GM21717 (cell line): Measurements from ENCODE around the gene SAMD3.
"Not testable (repeated sequence)": the region's sequence is repeated elsewhere in the genome, so short reads cannot be mapped to it uniquely, and the experiment has no call there.

Source experiments
- ATAC-seq: cut with Tn5 transposase; IDR thresholded peaks from one replicate; pipeline ENCODE4 v1.9.1; 2021; ENCODE audit warnings: mild to moderate bottlenecking, moderate library complexity; ENCODE audit not compliant: unreplicated experiment

The SAMD3 gene

DNA sequence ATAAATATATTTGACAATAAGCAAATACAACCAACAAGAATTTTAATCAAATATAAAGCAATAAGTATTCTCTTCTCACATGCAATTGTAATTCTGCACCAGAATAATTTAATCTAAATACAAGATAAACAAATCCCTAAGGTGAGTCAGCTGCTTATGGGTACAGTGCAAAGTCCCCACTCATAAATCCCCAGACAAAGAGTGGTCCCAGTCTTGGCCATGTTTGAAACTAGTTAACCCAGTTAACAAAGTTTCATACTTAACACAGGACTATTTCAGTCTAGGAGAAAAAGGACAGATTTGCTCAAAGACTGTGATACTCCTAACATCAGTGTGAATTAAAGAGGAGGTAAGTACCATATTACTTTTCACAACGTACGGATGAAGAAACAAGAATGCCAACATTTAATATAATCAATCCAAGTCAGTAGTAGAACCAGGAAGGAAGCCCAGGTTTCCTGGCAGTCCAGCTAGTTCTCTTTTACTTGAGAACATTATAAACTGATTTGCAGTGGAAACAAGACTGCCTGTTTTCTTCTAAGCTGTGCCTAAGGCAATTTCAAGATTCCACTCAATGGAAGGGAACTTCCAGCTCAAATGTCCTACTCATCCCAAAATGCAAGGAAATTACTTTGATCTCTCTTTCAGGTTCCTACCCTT is 10.4 kb downstream of the SAMD3 start:
- ATAC-seq = no peak

GRCh38 chr6:130211691-130212090 is 11.1 kb downstream of the SAMD3 start:
- no peak for ATAC-seq

DNA sequence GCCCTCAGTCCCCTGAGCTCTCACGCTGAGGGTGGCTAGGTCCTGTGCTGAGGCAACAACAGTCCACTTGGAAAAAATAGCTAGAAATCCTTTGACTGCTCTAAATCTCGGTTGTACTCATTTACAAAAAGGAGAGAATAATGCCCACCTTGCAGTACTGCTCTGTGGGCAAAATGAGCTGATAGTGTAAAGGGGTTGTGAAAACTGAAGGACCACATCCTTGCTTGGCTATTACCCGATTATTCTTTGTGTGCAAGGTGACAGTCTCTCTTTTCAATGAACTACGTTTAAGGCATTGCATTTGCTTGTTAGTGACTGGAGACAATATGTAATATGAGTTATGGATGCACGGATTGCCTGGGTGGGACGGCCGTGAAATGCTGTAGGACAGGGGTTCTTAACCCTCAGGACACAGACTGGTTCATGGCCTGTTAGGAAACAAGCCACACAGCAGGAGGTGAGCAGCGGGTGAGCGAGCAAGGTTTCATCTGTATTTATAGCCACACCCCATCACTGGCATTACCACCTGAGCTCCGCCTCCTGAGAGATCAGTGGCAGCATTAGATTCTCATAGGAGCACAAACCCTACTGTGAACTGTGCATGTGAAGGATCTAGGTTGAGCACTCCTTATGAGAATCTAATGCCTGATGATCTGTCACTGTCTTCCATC is 14.6 kb downstream of the SAMD3 start:
- ATAC-seq = no peak

GRCh38 chr6:130206479-130206878 is 16.3 kb downstream of the SAMD3 start:
- ATAC-seq = no peak

DNA sequence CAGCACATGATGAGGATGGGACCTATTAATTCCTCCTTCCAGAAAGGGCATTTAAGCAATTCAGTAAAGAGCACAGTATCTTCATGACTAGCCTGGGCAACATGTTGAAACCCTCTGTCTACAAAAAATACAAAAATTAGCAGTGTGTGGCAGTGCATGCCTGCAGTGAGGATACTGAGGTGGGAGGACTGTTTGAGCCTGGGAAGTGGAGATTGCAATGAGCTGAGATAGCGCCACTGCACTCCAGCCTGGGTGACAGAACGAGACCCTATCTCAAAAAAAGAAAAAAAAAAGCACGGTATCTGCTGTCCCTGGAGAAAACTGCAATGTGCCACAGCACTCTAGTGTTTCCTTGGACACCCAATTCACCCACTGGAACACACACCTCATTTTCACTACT is 18.4 kb downstream of the SAMD3 start:
- ATAC-seq = no peak

DNA sequence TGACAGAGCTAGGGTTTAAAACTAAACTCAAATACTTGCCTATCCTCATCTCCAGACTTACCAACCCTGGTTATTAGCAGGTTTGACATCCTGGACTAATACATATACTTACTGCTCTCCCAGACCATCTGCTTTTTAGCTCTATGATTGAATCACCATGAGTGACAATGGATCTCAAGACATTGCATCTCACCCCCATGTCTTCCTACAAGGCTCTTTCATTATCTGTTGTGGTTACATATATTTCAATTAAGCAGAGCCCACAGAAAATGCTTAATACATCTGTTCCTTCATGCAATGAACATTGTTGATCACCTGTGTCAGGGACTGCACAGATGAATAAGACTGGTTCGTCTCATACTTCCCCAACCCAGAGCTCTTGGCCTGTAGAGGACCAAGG is 19.4 kb downstream of the SAMD3 start:
- no peak for ATAC-seq

- peak; percentile 90 for ATAC-seq
Measured at GRCh38 chr6:130202782-130203181, 20.0 kb downstream of the SAMD3 start.

- ATAC-seq = no peak
Measured at GRCh38 chr6:130200020-130200419, 22.7 kb downstream of the SAMD3 start.

GRCh38 chr6:130198483-130199035 is 24.2 kb downstream of the SAMD3 start:
- no peak for ATAC-seq

DNA sequence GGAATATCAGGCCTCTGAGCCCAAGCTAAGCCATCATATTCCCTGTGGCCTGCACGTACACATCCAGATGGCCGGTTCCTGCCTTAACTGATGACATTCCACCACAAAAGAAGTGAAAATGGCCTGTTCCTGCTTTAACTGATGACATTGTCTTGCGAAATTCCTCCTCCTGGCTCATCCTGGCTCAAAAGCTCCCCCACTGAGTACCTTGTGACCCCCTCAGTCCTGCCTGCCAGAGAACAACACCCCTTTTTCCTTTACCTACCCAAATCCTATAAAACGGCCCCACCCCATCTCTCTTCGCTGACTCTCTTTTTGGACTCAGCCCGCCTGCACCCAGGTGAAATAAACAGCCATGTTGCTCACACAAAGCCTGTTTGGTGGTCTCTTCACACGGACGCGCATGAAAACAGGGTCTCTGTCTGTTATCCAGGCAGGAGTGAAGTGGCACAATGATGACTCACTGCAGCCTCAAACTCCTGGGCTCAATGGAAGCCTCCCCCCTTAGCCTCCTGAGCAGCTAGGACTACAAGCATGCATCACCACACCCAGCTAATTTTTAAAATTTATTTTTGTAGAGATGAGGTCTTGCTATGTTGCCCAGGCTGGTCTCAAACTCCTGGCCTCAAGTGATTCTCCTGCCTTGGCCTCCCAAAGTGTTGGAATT is 24.8 kb downstream of the SAMD3 start:
- not testable (repeated sequence) for ATAC-seq

GRCh38 chr6:130194434-130194833 is 28.3 kb downstream of the SAMD3 start:
- ATAC-seq = not testable (repeated sequence)

DNA sequence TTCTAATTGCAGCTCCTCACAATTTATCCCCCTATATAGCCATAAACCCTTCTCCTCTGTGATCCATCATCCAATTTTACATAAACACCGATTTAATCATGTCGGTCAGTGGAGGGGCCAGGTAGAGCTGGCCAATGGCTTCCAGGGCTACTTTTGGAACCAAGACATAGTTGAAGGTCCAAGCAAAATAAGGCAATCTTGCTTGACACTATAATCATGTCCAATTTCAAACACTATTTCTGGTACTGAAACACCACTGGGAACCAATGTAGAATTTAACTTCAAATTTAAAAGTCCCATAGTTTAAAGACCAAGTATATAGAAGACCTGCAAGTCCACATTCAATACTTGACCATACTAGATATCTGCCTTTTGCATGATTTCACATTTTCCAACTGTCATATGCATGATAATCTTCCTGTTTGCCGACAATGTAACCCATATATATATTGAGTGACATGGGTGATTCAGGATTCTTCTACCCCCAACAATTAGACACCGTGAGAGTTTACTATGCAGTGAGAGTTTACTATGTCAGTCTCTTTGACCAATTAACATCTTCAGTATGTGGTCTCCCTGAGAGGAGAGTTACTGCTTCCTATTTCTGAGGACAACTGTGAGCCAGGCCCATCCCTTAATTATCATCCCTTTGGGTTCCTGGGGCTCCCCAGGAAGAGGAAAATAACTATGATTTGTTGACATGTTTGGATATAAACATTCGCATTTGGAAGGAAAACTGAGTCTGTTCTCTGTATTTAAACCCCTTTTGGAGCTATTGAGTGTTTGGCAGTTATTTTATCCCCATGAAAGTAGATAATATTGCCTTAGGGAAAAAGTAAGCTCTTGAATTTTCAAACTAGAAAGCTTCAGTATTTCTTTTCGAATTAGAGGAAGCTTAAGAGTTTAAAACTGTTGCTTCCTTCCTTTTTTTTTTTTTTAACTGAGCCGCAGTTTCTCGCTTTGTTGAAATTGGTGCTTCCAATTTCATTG is 31.8 kb downstream of the SAMD3 start:
- ATAC-seq = no peak

GRCh38 chr6:130189531-130190397 is 33.0 kb downstream of the SAMD3 start:
- no peak for ATAC-seq

DNA sequence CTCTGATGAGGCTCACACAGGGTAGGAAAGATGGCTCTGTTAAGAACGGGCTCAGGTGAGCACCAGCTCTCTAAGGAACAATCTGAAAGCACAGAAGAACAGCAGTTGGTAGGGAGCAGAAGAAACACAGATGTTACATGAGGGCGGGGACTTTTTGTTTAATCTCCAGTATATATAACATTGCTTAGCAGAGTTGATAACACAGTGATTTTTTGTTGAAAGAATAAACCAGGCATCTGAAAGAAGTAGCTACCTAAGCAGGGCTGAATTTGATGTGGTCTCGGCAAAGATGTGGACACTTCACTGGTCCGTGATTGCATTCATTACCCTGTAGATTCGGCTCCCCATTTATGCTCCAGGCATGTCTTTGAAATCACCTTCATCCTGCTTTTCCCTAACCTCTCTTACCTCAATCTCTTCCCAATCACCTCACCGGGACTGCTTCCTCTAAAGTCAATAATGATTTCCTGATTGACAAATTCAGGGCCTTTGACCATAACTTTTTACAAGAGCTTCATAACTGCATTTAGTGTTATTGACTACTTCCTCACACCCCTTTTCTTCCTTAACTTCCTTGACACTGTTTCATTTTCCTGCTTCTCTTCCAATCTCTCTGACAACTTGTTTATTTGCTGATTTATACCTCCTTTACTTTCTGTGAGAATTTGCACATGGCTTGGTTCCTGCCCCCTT is 34.4 kb downstream of the SAMD3 start:
- ATAC-seq = no peak

- no peak for ATAC-seq
Measured at GRCh38 chr6:130187335-130188206, 35.2 kb downstream of the SAMD3 start.

DNA sequence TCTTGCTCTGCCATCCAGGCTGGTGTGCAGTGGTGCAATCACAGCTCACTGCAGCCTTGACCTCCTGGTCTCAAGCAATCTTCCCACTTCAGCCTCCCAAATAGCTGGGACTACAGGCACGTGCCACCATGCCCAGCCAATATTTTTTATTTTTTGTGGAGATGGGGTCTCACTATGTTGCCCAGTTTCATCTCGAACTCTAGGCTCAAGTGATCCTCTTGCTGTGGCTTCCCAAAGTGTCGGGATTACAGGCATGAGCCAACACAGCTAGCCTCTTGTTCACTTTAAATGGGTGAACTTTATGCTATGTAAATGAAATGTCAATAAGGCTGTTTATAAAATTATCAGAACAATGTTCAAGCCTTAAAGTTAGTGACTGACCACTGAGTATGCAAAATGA is 37.1 kb downstream of the SAMD3 start:
- no peak for ATAC-seq

- ATAC-seq = no peak
Measured at GRCh38 chr6:130183271-130184222, 39.2 kb downstream of the SAMD3 start.
